C1 segment of cervical spinal cord (tissue), 14 donors: ENCODE results near the gene KRT40.

Experiments used
- DNase-seq, 14 donors: peaks; one replicate each; lab custom pipeline; 2025; lab: John Stamatoyannopoulos, UW

Gene KRT40

DNA sequence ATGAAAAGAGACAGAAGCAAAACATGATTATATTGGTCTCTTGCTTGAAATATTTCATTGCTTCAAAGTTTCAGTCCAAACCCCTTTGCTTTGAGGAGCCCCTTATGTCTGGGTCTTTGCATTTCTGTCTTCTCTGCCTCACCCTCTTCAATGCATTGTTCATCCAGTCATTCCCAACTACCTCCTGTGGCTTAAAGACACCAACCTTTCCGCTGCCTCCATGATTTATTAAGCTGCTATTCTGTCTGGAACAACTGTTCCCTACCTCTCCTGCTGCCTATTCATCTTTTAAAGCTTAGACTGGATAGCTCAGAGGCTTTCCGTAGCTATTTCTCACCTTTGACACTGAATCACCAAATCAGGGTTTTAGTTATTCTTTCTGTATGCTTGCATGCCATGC is 13.2 kb upstream of the KRT40 start:
- DNase-seq, result no peak

DNA sequence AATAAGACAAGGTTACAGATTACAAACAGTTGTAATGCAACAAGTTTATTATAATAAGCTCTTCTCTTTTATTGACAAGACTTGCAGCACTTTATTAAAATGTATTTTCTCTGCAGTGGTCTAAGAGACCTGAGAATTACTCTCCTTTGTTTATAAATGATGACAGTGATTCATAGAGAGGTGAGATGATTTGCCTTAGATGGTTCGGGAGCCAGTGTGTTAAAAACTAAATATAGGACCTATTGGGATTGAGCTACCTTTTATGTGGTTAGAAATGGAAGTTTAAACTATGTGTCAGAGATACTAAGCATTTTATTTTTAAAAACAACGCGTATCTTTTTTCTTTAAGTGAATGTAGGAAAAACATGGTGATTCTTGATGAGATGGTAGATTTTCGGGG is 12.7 kb upstream of the KRT40 start:
- DNase-seq, result no peak

DNA sequence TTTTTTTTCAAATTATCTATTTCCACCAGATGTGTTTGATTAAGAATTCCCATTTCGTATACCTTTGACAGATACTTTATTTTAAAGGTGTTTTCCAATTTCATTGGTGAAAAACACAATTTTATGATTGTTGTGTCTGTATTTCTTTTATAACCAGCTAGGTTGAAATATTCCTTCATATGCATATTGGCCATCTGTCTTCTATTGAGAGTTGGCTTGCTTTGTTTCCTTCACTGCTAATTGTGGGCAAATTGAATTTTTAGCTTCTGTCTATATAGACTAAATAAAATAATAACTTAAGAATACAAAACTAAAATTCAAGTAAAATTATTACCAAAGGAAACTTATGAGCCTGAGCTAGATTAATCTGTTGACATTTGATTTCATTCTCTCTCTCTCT is 11.0 kb upstream of the KRT40 start:
- DNase-seq, result no peak

DNA sequence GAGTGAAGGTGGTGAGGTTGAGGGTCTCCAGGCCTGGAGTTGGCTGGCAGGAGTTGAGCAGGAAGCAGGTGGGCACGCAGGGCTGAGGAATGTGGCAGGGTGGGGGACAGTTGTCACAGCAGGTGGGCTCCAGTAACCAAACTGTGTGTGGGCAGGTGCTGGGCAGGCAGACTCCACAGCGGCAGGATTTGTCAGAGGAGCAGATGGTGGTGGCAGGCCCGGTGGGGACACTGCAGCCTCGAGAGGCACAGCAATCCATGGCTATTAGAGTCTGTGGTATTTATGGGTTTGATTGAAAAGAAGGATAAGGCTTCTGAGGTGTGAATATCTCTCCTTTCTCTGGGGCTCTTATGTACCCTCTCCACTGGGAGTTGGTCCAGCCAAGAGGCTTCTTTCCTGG is 9.7 kb upstream of the KRT40 start, which contains the start of gene KRTAP3-3:
KRTAP3-3 (minus strand) TSS at position 326 of the 400 bp plus-strand sequence; CDS start at position 259, 67 bp downstream.
- DNase-seq, result no peak

DNA sequence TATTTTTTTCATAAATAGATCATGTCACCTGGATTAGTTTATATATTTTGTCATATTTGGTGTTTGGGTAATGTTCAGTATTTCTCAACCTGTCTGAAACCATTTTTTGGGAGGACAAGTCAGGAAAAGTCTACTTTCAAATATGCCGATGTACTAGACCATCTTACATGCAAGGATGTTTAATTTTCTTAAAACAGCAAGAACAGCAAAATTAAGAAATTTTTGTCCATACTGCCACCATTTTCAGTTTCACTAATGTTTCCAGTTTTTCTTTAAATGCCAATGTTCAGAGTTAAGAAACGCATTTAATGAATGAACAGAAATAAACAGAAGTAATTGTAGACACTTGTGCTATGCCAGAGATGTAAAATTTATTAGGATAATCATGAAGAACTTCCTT is 9.0 kb upstream of the KRT40 start:
- no peak for DNase-seq

DNA sequence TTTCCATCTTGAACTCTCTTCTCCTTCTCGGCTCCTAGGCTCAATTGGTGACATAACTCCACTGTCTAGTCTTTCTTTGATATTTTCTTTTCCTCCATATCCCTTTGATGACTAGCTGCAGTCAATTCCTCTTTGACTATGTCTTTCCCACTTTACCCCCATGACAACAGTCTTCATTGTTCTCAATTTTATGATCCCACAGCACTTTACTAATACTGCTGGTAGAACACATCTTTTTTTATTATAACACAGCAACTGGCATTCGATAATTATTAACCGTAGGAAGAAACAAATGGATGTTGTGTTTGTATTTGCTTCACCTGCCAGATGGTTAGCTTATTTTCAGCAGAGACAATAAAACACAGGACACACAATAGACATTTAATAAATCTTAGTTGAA is 8.5 kb upstream of the KRT40 start:
- DNase-seq, result no peak

DNA sequence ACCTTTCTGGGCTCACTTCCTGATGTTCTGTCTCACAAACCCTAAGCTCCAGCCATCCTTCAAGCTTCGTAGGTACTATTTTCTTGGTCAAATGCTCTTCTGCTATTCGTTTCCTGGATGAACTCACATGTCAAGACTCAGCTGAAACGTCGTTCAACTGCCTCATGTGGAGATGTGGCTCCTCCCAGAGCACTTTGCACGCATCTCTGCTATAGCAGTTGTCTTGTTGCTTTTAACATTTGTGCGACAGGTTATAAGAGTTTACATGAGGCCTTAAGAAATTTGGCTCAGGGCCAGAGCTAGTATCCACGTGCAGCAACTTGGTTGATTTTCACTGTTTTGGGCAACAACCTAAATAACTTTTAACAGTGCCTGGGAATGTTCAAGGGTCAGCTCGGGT is 2.8 kb upstream of the KRT40 start:
- no peak for DNase-seq

DNA sequence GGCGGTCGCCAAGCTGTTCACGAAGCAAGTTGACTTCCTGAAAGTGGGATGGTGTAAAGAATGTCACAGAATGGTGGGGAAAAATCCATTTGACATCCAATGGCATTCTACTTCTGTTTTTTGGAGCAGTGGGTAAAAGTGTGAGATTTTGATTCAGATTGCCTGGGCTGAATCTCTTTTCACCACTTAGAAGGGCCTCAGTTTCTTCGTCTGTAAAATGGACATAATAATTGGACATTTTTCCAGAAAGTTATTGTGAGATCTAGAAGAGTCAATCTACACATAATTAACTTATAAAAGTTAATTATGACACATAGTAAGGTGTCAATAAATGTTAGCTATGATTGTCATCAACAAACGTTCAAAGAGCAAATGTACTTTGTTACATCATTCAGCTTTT is 3.0 kb downstream of the KRT40 start:
- DNase-seq, result no peak

DNA sequence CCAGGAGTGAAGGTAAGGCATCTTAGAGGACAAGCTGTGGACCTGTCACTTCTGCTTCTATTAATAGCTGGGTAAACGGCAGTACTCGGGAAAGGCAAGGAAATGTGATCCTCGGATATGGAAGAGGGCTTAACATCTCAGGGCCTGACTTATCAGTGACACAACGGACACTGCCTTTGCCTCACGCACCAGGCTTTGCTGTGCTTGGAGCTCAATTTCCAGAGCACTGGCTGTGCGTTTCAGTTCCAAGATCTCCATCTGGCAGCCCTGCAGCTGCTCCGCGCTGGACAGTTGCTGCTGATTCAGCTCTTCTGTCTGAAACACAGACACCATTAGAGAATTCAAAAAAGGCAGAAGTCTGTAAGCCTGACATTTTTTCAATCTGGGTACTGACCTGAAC is 3.5 kb downstream of the KRT40 start:
- DNase-seq, result peak in 4 of 14 donors; percentile 3 to 15 (median 10)

DNA sequence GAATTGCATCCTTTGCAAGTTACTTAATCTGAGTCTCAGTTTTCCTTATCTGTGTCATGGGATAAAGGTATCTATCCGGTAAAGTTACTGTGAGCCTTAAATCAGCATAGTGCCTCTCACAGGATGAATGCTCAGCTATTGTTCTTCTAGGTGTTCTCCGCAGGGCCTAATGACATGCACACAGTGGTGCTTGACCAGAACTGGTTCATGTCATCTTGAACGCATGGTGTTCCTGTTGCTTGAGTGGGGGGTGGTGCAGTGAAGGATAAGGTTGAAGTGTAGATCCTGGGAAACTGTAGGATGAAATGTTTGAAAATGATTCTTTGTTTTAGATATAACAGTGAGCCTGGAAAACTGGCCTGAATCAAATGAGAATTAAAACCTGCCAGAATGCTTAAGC is 4.0 kb downstream of the KRT40 start:
- no peak for DNase-seq

DNA sequence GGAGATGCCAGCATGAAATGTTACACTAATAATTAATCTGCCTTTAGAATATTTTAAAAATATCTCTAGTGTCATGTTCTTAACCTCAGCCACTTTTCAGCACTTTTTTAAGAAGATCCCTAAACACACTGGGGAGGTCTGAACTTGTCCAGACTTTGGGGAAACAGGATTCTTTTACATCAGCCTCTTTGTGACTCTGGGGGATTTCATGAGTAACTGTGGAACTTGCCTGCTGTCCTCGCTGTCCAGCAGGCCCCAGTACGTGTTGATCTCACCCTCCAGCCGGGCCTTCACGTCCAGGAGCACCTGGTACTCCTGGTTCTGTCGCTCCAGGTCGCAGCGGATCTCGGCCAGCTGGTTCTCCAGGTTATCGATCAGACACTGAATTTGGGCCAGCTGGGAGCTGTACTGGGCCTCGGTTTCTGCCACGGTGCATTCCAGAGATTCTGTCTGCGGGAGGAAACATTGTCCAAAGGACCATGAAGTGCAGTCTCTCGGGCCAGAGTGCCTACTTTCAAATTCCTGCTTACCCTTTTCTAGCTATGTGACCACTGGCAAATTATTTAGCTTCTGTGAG is 5.5 kb downstream of the KRT40 start:
- DNase-seq, result no peak

DNA sequence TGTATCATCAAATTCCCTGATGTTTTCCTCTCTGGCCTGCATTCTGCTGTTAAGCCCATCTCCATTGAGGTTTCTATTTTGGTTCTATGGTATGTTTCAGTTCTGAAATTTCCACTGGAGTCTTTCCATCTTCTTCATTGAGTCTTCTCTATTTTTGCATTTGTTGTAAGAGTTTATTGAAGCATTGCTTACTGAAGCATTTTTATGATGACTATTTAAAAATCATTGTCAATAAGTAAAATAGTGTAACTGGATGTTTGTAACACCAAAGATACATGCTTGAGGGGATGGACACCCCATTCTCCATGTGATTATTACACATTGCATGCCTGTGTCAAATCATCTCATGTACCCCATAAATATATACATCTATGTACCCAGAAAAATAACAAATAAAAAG is 8.6 kb downstream of the KRT40 start:
- DNase-seq, result no peak

DNA sequence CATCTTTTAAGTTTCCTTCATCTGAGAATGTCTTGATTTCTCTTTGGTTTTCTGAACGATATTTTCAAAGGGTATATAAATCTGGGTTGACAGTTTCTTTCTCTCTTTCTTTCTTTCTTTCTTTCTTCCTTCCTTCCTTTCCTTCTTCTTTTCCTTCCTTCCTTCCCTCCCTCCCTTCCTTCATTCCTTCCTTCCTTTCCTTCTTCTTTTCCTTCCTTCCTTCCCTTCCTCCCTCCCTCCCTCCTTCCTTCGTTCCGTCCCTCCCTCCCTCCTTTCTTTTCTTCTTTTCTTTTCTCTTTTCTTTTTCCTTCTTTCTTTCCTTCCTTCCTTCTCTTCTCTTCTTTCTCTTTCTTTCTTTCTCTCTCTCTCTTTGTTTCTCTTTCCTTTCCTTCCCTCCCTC is 9.8 kb downstream of the KRT40 start:
- no peak for DNase-seq

DNA sequence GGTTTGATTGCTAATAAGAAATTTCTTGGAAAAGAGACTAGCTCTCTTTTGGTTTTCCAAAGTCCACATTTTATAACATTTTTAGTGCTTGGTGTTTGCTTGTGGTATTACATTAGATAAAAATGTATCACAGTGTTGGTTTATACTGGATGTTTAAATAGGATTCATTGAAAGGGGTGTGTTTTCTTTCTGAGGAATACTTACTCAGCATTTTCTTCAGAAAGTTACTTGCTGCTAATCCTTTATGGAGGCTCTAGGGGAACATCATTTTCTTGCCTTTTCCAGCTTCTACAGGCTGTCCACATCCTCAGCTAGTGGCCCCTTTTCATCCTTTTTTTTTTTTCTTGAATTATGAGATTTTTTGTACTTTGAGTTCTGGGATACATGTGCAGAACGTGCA is 16.5 kb downstream of the KRT40 start:
- no peak for DNase-seq

DNA sequence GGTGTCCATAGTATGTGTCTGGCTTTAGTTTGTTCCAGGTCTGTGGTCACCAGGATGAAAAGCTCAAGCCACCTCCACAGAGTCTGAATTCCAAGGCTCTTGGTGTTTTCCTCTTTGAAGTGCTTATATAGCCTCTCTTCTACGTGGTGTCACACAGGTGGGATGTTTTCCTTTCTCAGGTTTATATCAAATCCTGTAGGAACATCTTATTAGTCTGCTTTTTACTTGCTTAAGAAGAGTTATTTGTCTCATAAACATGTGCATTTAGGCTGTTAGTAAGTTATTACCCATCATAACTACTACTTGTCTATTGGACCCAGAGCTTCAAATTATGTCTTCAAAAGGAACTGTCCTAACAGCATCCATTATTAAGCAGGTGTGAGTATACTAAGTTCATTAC is 17.3 kb downstream of the KRT40 start, which contains the start of gene KRT39:
KRT39 (minus strand) TSS at position 101 of the 400 bp plus-strand sequence; CDS start at position 9, 92 bp downstream.
- DNase-seq, result no peak

DNA sequence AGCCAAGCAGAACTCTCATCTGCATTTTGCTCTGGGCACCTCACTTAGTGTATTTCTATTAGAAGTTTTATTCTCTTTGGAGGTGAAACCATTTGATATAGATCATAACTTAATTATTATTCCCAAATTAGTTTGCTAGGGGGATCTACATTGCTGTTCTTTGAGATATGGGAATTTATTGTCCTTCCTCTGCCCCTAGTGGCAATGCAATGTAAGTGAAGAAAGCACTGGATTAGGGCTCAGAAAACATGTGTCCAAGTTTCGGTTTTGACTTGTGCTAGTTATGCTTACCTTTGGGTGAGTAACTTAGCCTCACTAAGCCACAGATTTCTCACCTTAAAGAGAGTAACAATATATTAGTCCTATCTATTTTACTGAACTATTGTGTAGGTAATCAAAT is 20.3 kb downstream of the KRT40 start:
- DNase-seq, result no peak

DNA sequence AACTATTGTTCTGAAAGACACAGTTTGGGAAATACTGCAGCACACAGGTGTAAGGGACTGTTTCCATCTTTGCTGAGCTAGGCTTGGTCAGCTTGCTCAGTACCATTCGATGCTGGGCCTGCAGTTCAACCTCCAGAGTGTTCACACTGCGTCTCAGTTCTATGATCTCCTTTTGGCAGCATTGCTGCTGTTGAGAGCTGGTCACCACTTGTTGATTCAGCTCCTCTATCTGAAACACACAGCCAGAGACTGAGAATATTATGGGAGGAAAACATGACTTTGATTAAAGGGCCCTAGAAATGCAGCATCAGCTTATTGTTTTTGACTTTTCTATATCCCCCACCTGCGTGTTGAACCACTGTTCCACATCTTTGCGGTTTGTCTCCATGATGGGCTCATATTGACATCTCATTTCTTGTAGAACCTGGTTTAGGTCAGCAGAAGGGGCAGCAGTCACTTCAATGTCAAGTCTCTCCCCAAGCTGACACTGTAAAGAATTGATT is 22.0 kb downstream of the KRT40 start:
- no peak for DNase-seq

DNA sequence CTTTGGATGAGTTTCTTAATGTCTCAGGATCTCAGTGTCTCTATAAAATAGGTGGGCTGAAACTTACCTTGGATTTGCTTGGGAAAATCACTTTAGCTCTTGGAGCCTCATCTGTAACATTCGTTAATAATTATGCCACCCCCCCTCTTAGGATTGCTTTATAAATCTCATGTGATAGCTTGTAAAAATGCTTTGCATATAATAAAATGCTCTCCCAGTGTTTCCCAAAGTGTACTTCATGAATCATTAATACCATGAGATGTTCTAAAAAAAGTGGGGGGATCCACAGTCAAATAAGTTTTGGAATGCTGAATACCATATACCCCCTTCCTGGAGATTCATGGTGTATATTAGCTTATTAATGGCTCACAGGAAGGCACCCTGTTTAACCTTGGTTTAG is 22.5 kb downstream of the KRT40 start:
- no peak for DNase-seq

DNA sequence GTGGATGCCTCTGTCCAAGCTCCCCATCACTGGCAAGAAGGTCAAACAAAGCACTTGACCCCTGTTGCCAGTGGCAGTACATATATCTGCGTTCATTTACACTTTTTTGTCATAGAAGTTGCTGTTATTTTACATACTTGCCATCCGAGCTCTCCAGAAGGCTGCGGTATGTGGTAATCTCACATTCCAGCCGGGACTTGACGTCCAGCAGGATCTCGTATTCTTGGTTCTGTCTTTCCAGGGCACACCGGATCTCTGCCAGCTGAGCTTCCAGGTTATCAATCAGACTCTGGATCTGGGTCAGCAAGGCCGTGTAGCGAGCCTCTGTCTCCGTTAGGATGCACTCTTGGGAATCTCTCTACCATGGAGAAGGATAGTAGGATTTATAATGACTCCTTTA is 24.0 kb downstream of the KRT40 start:
- DNase-seq, result no peak

DNA sequence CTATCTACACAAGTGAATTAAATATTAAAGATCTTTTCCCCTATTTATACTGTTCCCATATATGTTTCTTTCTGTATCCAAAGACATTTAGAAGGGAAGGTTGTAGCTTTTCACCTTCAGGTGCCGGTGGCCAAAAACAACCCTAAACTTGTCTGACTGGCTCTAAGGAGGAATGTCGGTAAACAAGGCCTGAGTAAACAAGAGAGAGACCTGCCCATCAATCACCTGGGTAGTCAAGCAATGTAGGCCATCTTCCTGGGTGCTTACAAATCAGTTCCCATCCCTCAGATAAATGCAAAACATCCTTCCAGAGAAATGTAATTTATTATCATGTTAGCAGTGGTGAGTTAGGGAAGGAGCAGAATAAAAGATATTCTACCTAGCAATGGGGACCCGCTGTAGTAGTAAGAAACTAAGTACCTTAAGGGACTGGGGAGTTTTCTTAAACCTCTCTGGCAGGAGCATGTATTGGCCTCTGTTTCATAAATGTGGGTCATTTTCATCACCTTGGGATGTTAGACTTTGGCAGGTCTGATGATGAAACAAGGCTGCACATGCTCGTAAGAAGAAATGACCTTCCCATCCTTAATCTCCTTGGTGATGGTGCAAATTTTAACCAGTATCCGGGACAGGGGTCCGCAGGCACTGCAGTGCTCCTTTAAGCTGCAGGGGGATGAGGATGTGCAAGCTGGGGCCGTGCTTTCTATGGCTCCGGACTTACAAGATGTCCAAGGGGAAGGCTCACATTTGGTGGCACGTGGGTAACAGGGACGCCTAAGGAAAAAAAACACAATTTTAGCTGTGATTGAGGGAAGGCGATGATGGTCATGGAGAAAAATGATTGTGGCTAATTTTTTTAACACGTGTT is 25.8 kb downstream of the KRT40 start:
- DNase-seq, result no peak

DNA sequence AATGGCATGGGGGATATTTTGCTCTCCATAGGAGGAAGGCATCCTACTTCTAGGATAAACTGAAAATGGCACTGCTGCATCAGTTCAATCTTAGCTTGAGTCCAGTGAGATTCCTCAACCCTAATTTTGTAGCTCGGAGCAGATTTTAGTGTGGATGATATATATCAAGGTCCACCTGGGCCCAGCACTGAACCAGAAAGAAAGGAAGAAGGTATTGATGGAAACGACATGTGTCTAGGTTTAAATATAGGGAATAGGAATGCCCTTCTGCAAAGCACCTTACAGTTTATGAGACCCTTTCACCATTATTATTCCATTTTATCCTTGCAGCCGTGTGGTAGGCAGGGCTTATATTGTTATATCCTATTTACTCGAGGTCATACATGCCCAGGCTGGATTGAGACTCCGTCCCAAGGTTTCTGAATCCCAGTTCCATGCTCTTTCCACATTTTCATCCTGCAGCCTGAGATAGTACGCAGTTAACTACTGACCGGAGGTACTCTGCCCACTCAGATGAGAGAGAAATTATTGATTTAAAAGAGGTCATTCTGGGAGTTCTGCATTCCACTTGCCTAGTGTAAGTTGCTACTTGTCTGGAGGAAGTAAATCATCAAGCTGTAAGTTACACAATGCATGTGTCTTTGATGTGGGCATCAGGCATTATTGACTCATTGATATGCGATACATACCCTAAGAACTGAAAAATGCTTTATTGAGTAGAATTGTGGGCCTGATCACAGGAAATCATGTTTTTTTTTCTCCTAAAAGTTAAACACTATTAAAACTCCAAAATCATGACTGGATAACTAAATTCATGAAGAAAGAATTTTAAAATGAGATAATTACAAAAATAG is 27.5 kb downstream of the KRT40 start:
- no peak for DNase-seq

DNA sequence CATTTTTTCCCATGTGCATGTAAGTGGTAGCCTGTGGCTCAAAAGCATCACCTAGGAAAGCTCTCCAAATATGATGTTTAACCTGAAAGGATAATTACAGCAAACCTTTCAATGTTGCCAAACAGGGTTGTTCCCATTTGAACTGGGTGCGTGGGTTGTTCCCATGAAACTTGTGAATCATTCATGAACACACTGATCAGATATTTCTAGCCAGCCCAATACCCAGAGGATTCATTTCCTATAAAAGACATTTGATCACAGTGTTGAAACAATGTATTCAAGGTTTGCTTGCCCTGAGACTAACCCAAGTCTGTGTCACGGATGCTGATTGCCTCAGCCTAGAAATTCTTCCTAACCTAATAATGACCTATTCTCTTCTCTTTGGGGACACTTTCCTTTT is 30.2 kb downstream of the KRT40 start:
- no peak for DNase-seq
